GM13976 (cell line): Measurements from ENCODE around the gene SLIT1.

Experiments used
- DNase-seq: peaks from one replicate; pipeline ENCODE4 v3.0.0; 2012; ENCODE audit warnings: low spot score
- CTCF ChIP-seq: IDR thresholded peaks from 2 replicates; pipeline ENCODE4 v1.5.1; 2012; ENCODE audit warnings: borderline replicate concordance, mild to moderate bottlenecking; ENCODE audit not compliant: insufficient read depth; ENCODE audit errors: extremely low read depth, missing control alignments, control extremely low read depth
- in situ Hi-C: fragments of 300-500 bp; cut with MboI; formaldehyde crosslinking; loops from one replicate; pipeline ENCODE4 v1.12.0; 2022; ENCODE audit warnings: low sequenced_read_pairs, mixed read lengths, inconsistent platforms; ENCODE audit not compliant: unreplicated experiment

SLIT1 gene

GRCh38 chr10:97024168-97025073, 161.3 kb downstream of the SLIT1 start:
- DNase-seq: no peak
- in situ Hi-C loops: loop anchor here (10.0 to 25.0 kb wide), 2 partner anchors 387 to 630 kb away; no protein-coding TSS in a partner anchor
- TF ChIP-seq CTCF: no peak

- in situ Hi-C loops: loop anchor here (10.0 to 25.0 kb wide), 2 partner anchors 386 to 629 kb away; no protein-coding TSS in a partner anchor
- DNase-seq: no peak
- TF ChIP-seq CTCF: no peak
Observed at GRCh38 chr10:97023401-97024167, 162.2 kb downstream of the SLIT1 start.

GRCh38 chr10:97022616-97023015, 163.1 kb downstream of the SLIT1 start:
- TF ChIP-seq CTCF: no peak
- no peak for DNase-seq
- in situ Hi-C loops: loop anchor here (10.0 to 25.0 kb wide), 2 partner anchors 385 to 628 kb away; no protein-coding TSS in a partner anchor

- TF ChIP-seq CTCF: no peak
- in situ Hi-C loops: loop anchor here (10.0 to 25.0 kb wide), 2 partner anchors 383 to 626 kb away; no protein-coding TSS in a partner anchor
- no peak for DNase-seq
Observed at GRCh38 chr10:97020452-97021400, 165.0 kb downstream of the SLIT1 start.

- TF ChIP-seq CTCF: no peak
- DNase-seq: no peak
- in situ Hi-C loops: loop anchor here (25.0 kb wide), 1 partner anchor 382 kb away; no protein-coding TSS in a partner anchor
Observed at GRCh38 chr10:97019213-97019844, 166.4 kb downstream of the SLIT1 start.
